BJ (cell line): ENCODE measurements around the gene SNX30. TPM values are rescaled to one million over a fixed set of nuclear protein-coding genes. Genes with fewer than 3 reads are reported as not detected.

Experiments
- CTCF ChIA-PET: fragments of 350-600 bp; formaldehyde crosslinking; extraction: SDS; loops from one replicate; lab custom pipeline; 2021; ENCODE audit warnings: antibody characterized with exemption, inconsistent platforms; lab: Yijun Ruan, JAX
- POLR2A ChIA-PET: fragments of 300-600 bp; sonication (Branson Sonifier 250); formaldehyde crosslinking; extraction: SDS; loops from one replicate; lab custom pipeline; 2021; ENCODE audit warnings: antibody characterized with exemption; lab: Charles Lee
- DNase-seq: peaks from one replicate; pipeline ENCODE4 v3.0.0-alpha.2; 2011; ENCODE audit warnings: low read depth
- H3K27me3 ChIP-seq: 2 replicates; pipeline ENCODE4 v1.6.0; 2011; ENCODE audit warnings: low read length; ENCODE audit not compliant: control insufficient read depth, insufficient read depth
- H3K36me3 ChIP-seq: 2 replicates; pipeline ENCODE4 v1.5.1; 2011; ENCODE audit warnings: low read length; ENCODE audit not compliant: control insufficient read depth, insufficient read depth
- H3K4me3 ChIP-seq: 2 replicates; pipeline ENCODE4 v1.5.1; 2011; ENCODE audit warnings: low read depth, mild to moderate bottlenecking, control low read depth, low read length
- polyA plus RNA-seq: library from polyadenylated mRNA; depleted of rRNA; stranded (reverse); fragments of >200 nt; gene quantifications from 2 replicates; pipeline ENCODE4 v1.2.3, GENCODE V29; 2011
- TF ChIP-seq, protein P1 (sequence below): IDR thresholded peaks from 2 replicates; pipeline ENCODE4 v1.5.1; 2011; ENCODE audit warnings: low read depth, mild to moderate bottlenecking, control low read depth, inconsistent platforms, low read length, moderate library complexity; ENCODE audit not compliant: insufficient read depth

The SNX30 gene
- polyA plus RNA-seq, 1 experiment, result 6.1 TPM

DNA sequence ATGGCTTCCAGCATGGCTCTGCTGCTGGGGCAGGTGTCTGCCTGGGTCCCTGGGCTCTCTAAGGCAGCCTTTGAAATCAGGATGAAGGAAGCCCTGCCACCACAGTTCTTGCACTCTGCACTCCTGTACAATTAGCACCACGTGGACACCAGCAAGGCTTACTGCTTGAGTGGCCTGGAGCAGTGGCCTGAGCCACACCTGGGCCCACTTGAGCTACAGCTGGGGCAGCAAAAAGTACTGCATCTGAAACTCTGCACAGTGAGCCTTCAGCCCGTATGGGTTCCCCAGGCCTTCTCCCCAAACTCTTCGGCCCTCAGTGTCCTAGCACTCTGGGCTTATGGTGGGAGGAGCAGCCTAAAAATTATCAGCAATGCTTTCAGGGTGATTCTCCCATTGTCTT, 24.6 kb upstream of the SNX30 start:
- no peaks in the 10 kb centered on the region for H3K27me3 ChIP-seq
- ChIA-PET CTCF (interaction anchor here (0.5 kb wide), 1 partner anchor 1488 kb away, joined by 4 read pairs; no protein-coding TSS in a partner anchor), POLR2A (no interaction called here)
- TF ChIP-seq, protein P1, sequence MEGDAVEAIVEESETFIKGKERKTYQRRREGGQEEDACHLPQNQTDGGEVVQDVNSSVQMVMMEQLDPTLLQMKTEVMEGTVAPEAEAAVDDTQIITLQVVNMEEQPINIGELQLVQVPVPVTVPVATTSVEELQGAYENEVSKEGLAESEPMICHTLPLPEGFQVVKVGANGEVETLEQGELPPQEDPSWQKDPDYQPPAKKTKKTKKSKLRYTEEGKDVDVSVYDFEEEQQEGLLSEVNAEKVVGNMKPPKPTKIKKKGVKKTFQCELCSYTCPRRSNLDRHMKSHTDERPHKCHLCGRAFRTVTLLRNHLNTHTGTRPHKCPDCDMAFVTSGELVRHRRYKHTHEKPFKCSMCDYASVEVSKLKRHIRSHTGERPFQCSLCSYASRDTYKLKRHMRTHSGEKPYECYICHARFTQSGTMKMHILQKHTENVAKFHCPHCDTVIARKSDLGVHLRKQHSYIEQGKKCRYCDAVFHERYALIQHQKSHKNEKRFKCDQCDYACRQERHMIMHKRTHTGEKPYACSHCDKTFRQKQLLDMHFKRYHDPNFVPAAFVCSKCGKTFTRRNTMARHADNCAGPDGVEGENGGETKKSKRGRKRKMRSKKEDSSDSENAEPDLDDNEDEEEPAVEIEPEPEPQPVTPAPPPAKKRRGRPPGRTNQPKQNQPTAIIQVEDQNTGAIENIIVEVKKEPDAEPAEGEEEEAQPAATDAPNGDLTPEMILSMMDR, result no peak
- no peak for DNase-seq
- H3K36me3 ChIP-seq, result no peaks in the 10 kb centered on the region
- no peak overlapping the region for H3K4me3 ChIP-seq

DNA sequence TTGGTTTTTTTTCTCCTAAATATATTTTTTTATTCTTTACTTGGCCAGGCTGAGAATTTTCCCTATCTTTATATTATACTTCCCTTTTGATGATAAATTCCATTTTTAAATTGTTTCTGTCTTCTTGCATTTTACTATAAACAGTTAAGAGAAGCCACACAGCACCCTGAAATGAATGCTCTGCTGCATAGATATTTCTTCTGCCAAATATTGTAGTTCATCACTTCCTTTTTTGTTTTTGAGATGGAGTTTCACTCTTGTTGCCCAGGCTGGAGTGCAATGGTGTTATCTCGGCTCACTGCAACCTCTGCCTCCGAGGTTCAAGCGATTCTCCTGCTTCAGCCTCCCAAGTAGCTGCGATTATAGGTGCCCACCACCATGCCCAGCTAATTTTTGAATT, 24.1 kb upstream of the SNX30 start:
- TF ChIP-seq, protein P1, result no peak
- POLR2A ChIA-PET, result no interaction called here
- no peak for DNase-seq

DNA sequence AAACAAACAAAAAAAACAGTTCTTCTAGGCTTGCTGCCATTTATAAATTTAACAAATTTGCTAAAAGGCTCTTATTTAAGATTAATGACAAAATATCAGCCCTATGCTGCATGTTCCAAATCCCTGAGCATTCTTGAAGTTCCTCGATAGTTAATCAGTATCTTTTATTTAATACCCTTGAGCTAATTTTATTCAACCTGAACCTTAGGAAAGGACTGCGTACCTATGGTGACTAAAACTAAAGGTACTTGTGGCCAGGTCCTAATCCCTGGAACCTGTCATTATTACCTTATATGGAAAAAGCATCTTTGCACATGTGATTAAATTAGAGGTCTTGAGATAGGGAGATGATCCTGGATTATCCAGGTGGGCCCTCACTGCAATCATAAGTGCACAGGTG, 22.2 kb upstream of the SNX30 start:
- Histone ChIP-seq H3K4me3 (no peak overlapping the region), H3K36me3 (no peaks in the 10 kb centered on the region), H3K27me3 (no peaks in the 10 kb centered on the region)
- DNase-seq, result no peak
- CTCF ChIA-PET, result no interaction called here
- TF ChIP-seq, protein P1, result no peak
- POLR2A ChIA-PET, result no interaction called here

More for the DNA sequence above, 24.1 kb upstream of the SNX30 start:
- Histone ChIP-seq H3K36me3 (no peaks in the 10 kb centered on the region), H3K4me3 (no peak overlapping the region), H3K27me3 (no peaks in the 10 kb centered on the region)
- CTCF ChIA-PET, result interaction anchor here (0.5 kb wide), 1 partner anchor 1488 kb away, joined by 4 read pairs; no protein-coding TSS in a partner anchor

DNA sequence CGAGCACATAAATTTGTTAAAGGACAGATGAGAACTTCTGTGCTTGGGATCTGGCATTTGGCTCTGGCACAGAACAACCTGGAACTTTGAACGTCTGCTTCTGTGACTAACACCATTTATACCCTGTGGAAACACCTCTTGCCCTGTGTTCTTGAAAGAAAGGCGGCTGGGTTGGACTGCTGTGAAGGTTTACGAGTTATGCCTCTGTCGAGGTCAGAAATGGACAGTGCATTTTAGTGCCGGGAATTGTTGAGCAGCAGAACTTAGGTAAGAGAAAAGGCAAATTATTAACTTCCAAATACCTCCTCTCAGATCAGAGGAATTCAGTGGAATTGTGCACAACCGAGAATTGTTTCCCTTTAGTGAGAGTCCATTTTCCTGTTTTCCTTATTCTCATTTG, 18.6 kb upstream of the SNX30 start:
- ChIA-PET POLR2A (no interaction called here), CTCF (no interaction called here)

DNA sequence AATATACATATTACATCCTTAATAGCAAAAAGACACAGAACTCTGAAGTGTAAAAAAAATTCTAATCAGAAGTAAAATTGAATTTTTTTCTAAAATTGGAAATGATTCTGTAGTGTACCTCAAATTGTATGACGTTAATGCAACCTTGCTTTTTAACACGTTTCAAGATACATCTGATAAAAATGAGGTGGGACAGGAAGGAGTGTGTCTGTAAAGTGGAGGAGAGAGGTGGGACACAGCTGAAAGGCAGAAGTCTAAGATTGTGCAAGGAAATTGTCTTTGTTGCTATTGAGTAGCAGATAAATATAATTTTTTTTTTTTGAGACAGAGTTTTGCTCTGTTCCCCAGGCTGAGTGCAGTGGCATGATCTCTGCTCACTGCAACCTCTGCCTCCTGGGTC, 15.7 kb upstream of the SNX30 start:
- no peaks in the 10 kb centered on the region for H3K36me3 ChIP-seq
- ChIA-PET CTCF (no interaction called here), POLR2A (interaction anchor here (0.7 kb wide), 1 partner anchor 660 kb away, joined by 6 read pairs; no protein-coding TSS in a partner anchor)
- no peak overlapping the region for H3K4me3 ChIP-seq
- no peaks in the 10 kb centered on the region for H3K27me3 ChIP-seq
- TF ChIP-seq, protein P1, result no peak
- no peak for DNase-seq

More for the DNA sequence above, 18.6 kb upstream of the SNX30 start:
- H3K4me3 ChIP-seq, result no peak overlapping the region
- TF ChIP-seq, protein P1, result no peak
- H3K36me3 ChIP-seq, result no peaks in the 10 kb centered on the region
- no peak for DNase-seq
- no peaks in the 10 kb centered on the region for H3K27me3 ChIP-seq
